GM19035 (cell line): Measurements from ENCODE around the gene WNT9A.

Experiments used
- ATAC-seq: cut with Tn5 transposase; IDR thresholded peaks from one replicate; pipeline ENCODE4 v1.9.1; 2021; ENCODE audit not compliant: unreplicated experiment

The WNT9A gene

DNA sequence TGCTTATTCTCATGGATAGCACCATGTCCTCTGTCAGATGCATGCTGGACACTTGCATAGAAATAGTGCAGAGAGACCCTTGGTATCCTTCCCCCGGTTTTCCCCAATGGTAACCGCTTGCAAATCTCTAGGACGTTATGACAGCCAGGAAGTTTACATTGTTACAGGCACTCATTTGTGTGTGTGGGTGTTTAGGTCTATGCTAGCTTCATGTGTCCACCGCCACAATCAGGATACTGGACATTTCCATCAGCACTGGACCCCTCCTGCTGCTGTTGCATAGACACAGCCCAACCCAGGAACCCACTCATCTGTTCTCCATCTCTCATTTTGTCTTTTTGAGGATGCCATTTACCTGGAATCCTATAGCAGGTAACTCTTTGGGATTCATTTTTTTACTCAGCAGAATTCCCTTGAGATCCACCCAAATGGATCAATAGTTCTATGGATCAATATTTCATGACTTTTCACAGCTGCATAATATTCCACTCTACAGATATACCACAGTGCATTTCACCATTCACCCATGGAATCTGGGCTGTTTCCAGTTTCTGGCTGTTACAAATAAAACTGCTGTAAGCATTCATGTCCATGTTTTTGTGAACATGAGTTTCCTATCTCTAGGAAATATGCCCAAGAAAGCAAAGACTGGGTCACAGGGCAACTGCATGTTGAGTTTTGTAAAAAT, 6.6 kb upstream of the WNT9A start:
- ATAC-seq: no peak

- ATAC-seq: no peak
These were observed 5.3 kb upstream of the WNT9A start for GRCh38 chr1:227953022-227953412.

DNA sequence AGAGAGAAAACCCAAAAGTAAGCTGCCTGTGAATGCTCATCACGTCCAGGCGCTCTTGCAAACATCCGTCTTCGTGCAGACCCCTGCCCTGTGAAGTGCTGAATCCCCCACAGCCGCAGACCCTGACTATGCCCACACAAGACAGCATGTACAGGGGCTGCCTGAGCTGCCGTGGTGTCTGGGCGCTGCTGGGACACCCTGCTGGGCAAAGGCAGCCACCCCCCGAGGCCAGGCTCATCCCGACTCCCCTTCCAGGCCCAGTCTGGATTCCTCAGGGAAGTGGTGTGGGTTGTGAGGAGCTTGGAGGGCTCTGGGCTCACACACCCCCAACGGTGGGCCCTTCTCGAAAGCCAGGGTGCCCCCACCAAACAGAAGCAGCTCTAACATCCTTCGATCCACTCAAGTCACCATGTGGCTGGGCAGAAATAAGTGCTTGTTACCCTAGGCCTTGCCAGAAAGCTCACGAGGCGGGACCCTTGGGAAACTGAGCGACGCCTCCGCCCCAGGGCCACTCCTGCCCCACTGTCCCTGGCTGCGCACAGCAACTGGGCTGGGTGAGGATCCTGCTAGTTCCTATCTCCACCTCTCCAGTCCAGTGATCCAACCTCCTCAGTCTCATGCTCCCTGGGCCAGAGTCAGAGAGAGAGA, 4.8 kb upstream of the WNT9A start:
- ATAC-seq: no peak

DNA sequence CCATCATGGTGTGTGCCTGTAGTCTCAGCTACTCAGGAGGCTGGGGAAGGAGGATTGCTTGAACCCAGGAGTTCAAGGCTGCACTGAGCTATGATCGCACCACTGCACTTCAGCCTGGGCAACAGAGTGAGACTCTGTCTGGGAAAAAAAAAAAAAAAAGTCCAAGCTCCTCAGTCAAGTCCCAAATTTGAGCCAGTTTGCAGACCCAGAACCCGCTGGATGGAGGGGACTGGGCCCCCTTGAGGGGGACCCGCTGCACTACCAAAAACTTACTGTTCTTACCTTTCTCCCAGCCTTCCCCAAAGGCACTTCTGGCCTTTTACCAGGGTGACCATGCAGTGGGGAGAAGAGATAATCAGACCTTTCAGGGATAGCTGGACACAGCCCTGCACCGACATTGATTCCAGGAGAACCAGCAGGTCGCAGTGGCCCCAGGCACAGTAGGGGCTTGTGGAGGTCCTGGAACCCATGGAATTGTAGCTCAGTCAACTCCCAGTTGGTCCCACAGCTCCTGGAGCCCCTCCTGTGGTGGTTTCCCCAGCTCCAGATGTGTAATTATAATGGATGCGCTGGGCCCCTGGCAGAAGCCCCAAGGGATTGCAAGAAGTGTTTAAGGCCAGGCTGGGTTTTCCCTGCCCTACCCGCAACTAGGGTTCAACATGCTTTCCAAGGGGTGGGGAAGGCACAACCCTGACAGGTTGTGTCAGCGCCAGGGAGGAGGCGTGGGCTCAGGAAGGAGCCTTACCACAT, 4.1 kb upstream of the WNT9A start:
- no peak for ATAC-seq

GRCh38 chr1:227950735-227951346, 3.1 kb upstream of the WNT9A start:
- no peak for ATAC-seq

GRCh38 chr1:227949954-227950734, 2.4 kb upstream of the WNT9A start:
- ATAC-seq: no peak

- no peak for ATAC-seq
These were observed 1.7 kb upstream of the WNT9A start for GRCh38 chr1:227949341-227949921.

- no peak for ATAC-seq
These were observed 945 bp upstream of the WNT9A start for GRCh38 chr1:227948493-227949260.

DNA sequence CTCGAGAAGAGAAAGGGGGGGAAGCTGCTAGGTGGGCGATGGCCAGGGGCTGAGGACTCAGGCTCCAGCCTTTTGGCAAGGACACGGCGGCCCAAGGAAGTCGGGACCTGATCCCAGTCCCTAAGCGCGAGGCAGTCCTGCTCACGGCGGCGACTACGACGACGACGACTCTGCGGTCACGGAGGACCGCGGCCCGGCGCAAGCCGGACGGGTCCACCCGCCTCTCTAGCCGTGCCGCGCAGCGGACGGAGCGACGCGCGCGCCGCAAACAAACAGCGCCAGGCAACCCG, 401 bp downstream of the WNT9A start:
- peak; percentile 3 for ATAC-seq

GRCh38 chr1:227946624-227947385, 927 bp downstream of the WNT9A start:
- ATAC-seq: peak; percentile 58

- peak; percentile 18 for ATAC-seq
These were observed 1.7 kb downstream of the WNT9A start for GRCh38 chr1:227945891-227946623.

DNA sequence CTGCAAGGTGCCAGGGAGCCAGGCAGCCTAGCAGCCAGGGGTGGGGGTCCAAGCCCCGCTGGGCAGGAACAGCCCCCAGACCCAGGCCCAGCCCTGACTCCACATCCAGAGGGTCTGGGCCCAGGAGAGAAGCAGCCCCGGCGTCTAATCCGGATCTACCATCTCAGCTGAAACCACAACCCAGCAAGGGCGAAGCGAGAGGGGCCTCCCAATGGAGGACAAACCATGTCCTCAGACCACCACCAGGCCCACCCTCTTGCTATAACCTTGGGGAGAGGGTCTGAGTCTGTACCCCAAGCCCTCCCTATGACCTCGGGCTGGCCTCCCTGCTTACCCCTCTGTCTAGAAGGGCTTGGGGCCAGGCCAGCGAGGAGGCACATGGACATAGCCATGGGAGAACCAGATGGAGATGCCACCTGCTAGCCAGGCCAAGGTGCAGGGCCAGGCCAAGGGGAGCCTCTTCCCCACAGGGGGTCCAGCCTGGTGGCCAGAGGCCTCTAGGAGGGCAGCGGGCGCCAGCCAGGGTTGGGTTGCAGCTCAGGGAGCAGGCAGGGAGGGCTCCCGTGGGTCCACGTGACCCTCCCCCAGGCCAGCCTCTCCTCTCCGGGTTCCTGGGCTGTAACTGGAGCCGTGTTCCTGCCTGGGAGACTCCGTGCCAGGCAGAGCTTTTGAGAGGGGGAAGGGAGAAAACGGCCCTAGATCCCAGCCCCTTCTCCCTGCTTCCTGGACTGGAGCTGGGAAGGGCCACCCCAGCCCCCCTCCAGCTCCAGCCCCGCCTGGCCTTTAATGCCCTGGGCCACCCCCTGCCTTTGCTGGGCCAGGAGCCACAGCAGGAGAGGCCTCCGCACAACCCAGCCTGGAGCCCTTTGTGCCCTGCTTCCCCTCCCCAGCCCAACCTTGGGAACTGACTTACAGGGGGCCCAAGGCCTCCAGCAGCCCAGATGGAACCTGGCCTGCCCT, 2.5 kb downstream of the WNT9A start:
- no peak for ATAC-seq

DNA sequence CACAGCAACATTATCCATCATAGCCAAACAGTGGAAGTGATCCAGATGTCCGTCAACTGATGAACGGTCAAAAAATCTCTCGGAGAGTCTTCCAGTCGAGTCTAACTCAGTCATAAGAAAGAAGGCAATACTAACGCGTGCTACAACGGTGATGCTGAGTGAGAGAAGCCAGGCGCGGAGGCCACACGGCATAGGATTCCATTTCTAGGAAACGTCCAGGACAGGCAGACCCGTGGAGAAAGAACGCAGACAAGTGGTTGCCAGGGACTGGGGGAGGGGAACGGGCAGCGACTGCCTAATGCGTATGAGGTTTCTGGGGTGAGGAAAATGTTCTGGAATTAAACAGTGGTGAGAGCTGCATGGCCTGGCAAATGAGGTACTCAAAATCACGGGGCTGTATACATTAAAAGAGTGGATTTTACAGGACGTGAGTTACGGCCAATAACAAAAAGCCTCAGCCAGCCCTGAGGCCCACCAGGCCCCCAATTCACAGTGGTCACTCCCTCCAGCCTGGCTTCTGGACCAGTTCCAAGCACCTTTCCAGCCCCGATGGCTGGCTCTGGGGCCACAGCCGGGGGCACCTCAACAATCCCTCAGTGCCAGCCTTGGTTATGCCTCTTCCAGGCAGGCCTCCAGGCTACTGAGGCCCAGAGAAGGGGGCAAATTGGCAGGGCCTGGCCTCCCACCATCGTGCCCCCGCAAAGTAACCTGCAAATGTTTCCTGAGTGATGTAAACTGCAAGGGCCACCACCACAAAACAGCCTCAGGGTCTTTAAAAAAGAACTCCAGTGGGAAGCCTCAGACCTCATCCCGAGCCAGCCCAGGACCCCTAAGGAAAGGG, 3.4 kb downstream of the WNT9A start:
- no peak for ATAC-seq

GRCh38 chr1:227943381-227944089, 4.2 kb downstream of the WNT9A start:
- ATAC-seq: no peak

DNA sequence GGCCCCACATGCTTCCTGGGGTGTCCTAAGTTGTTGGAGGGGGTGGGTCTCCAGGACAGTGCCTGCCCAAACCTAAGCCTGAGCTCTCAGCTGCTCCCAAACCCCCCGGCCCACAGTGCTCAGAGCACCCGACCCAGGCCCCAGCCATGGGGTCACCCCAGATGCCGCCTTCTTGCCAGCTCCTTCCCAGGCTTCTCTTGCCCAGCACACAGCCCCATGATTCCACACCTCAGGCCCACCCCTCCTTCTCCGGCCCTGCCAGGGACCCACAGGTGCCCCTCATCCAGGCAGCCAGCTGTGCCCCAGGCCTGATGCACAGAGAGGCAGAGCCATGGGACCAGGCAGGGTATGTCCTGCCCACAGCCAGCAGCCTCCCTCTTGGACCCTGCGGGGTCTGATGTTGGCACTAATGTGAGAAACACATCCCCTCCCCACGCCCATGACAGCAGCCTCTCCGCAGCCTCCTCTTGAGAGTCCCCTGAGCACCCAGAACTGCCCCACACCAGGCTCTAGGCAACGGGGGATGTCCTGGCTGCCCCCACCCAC, 4.9 kb downstream of the WNT9A start:
- no peak for ATAC-seq
